Psoas muscle (tissue), 8 donors: ENCODE measurements around the gene KRTAP4-12. TPM values are rescaled to one million over a fixed set of nuclear protein-coding genes. Genes with fewer than 3 reads are reported as not detected.

Experiments used
- ATAC-seq, 4 donors: fragments of 200-7000 bp; cut with Tn5 transposase; one replicate each; pipeline ENCODE4 v1.9.1; 2020; ENCODE audit warnings: moderate library complexity in 3 of 4, mild to moderate bottlenecking in 2 of 4
- DNase-seq, 2 donors: peaks; one replicate each; pipeline ENCODE4 v3.0.0-alpha.2; 2020
- H3K27ac ChIP-seq: fragments of 200-600 bp; one replicate; pipeline ENCODE4 v1.8.0; 2022
- H3K27me3 ChIP-seq, 3 donors: fragments of 200-600 bp in 1 of 3; one replicate each; pipeline versions ENCODE4 v1.6.1 to v1.8.0; 2013 to 2022; ENCODE audit warnings: low read length in 2 of 3, mild to moderate bottlenecking in 2 of 3, moderate library complexity in 1 of 3; ENCODE audit not compliant: insufficient read depth in 3 of 3
- H3K36me3 ChIP-seq, 2 donors: fragments of 200-600 bp in 1 of 2; one replicate each; pipeline versions ENCODE4 v1.6.1 to v1.8.0; 2013 to 2022; ENCODE audit warnings: low read depth in 1 of 2, mild to moderate bottlenecking in 1 of 2, moderate library complexity in 1 of 2; ENCODE audit not compliant: insufficient read depth in 1 of 2
- H3K4me1 ChIP-seq: fragments of 200-600 bp; one replicate; pipeline ENCODE4 v1.8.0; 2022
- H3K4me3 ChIP-seq: fragments of 200-600 bp; one replicate; pipeline ENCODE4 v1.8.0; 2022; ENCODE audit warnings: mild to moderate bottlenecking
- H3K9me3 ChIP-seq: fragments of 200-600 bp; one replicate; pipeline ENCODE4 v1.8.0; 2022
- CTCF ChIP-seq: fragments of 200-600 bp; IDR thresholded peaks from one replicate; pipeline ENCODE4 v1.8.0; 2022; ENCODE audit warnings: antibody characterized with exemption
- WGBS, 3 donors: extraction: QIAGEN DNeasy Blood & Tissue Kit; methylation state at CpG; one replicate each; pipeline versions ENCODE4 v1.1.6 to v1.1.7; 2013; 5-methylcytosine and 5-hydroxymethylcytosine counted together
- intact Hi-C, 2 donors: fragments of 100-400 bp; cut with DNase I; formaldehyde crosslinking; loops; one replicate each; pipeline versions ENCODE4 v1.11.0 to v1.14.2; 2022
- polyA plus RNA-seq, 3 donors: library from polyadenylated mRNA; stranded (reverse); fragments of 200-250 nt; gene quantifications; one replicate each; pipeline ENCODE4 v1.2.3, GENCODE V29; 2013
- total RNA-seq, 4 donors: library from RNA; stranded (reverse); fragmentation: NEBNext Ultra II Directional in 2 of 4; extraction: Animal tissue kit (Norgen Biotek cat#: 25700) in 2 of 4; gene quantifications; one replicate each; pipeline versions ENCODE4 v1.2.1 to v1.2.4, GENCODE V29; 2021 to 2023
- donor health status: healthy with polysubstance abuse.
- donor health status: DM: no; HTN: no; CAD: no; lungs with moderate emphysema.
- donor health status: Bipolar disorder and iron deficiency.
- donor health status: healthy.
- donor health status: DM: yes; HTN: yes; CAD: no.
- donor health status: DM: no; HTN: no; CAD: no.
- donor health status: DM: no; HTN: no; CAD: no.
- donor health status: DM: yes; HTN: yes; CAD: no.

The KRTAP4-12 gene
- total and polyA plus RNA-seq, 7 donors: not detected

- no peaks in the 10 kb centered on the region for H3K4me1 ChIP-seq
- no peaks in the 10 kb centered on the region for H3K9me3 ChIP-seq
- ATAC-seq (no peak), DNase-seq (no peak)
- H3K27me3 ChIP-seq: peaks cover 0 to 3% (median 0%) of the 10 kb centered on the region in 3 donors
- no peak overlapping the region for H3K27ac ChIP-seq
- WGBS, 3 donors: 48 to 61% (median 61%) methylated on average over 4 of the region's 4 CpGs
- no peaks in the 10 kb centered on the region for H3K36me3 ChIP-seq
- TF ChIP-seq CTCF: no peak
- H3K4me3 ChIP-seq: no peak overlapping the region
- intact Hi-C loops: no loop called here
Observed at GRCh38 chr17:41082626-41083025, 41.4 kb downstream of the KRTAP4-12 start.

GRCh38 chr17:41076788-41077187 is 47.2 kb downstream of the KRTAP4-12 start:
- intact Hi-C loops: no loop called here
- H3K4me1 ChIP-seq: no peaks in the 10 kb centered on the region
- ATAC-seq: no peak

GRCh38 chr17:41073676-41074075 is 50.3 kb downstream of the KRTAP4-12 start:
- peaks cover 0 to 7% (median 0%) of the 10 kb centered on the region in 3 donors for H3K27me3 ChIP-seq
- DNase-seq: no peak
- WGBS, 3 donors: 87 to 95% (median 89%) methylated on average over 2 of the region's 2 CpGs
- no peak overlapping the region for H3K27ac ChIP-seq
- H3K4me3 ChIP-seq: no peak overlapping the region
- TF ChIP-seq CTCF: no peak
- no peaks in the 10 kb centered on the region for H3K36me3 ChIP-seq
- intact Hi-C loops: no loop called here
- no peaks in the 10 kb centered on the region for H3K9me3 ChIP-seq
- no peak for ATAC-seq
- no peaks in the 10 kb centered on the region for H3K4me1 ChIP-seq

More at GRCh38 chr17:41076788-41077187, 47.2 kb downstream of the KRTAP4-12 start:
- no peak for DNase-seq
- Histone ChIP-seq H3K27ac (no peak overlapping the region), H3K9me3 (no peaks in the 10 kb centered on the region), H3K27me3 (peaks cover 0 to 7% (median 0%) of the 10 kb centered on the region in 3 donors), H3K36me3 (no peaks in the 10 kb centered on the region), H3K4me3 (no peak overlapping the region)
- TF ChIP-seq CTCF: no peak

Other genes with a start within 250 kb of the KRTAP4-12 start
Only the 30 nearest of the 39 such genes appear.
- gene KRT40, start 139.9 kb downstream of the KRTAP4-12 start, total RNA-seq: not detected
- not detected for gene KRT40, start 139.9 kb downstream of the KRTAP4-12 start, polyA plus RNA-seq
- gene KRTAP3-3, start 130.0 kb downstream of the KRTAP4-12 start, total RNA-seq: not detected
- gene KRTAP3-3, start 130.0 kb downstream of the KRTAP4-12 start, polyA plus RNA-seq: not detected
- gene KRTAP3-2, start 124.3 kb downstream of the KRTAP4-12 start, total RNA-seq: not detected
- not detected for gene KRTAP3-2, start 124.3 kb downstream of the KRTAP4-12 start, polyA plus RNA-seq
- not detected for gene KRTAP3-1, start 115.1 kb downstream of the KRTAP4-12 start, total RNA-seq
- not detected for gene KRTAP3-1, start 115.1 kb downstream of the KRTAP4-12 start, polyA plus RNA-seq
- gene KRTAP1-5, start 97.0 kb downstream of the KRTAP4-12 start, total RNA-seq: not detected
- not detected for gene KRTAP1-5, start 97.0 kb downstream of the KRTAP4-12 start, polyA plus RNA-seq
- not detected for gene KRTAP1-4, start 94.0 kb downstream of the KRTAP4-12 start, total RNA-seq
- not detected for gene KRTAP1-4, start 94.0 kb downstream of the KRTAP4-12 start, polyA plus RNA-seq
- gene KRTAP1-3, start 89.3 kb downstream of the KRTAP4-12 start, total RNA-seq: not detected
- gene KRTAP1-3, start 89.3 kb downstream of the KRTAP4-12 start, polyA plus RNA-seq: not detected
- not detected for gene KRTAP1-1, start 82.7 kb downstream of the KRTAP4-12 start, total RNA-seq
- not detected for gene KRTAP1-1, start 82.7 kb downstream of the KRTAP4-12 start, polyA plus RNA-seq
- gene KRTAP2-1, start 76.9 kb downstream of the KRTAP4-12 start, total RNA-seq: not detected
- gene KRTAP2-1, start 76.9 kb downstream of the KRTAP4-12 start, polyA plus RNA-seq: not detected
- gene KRTAP2-2, start 69.0 kb downstream of the KRTAP4-12 start, total RNA-seq: not detected
- gene KRTAP2-2, start 69.0 kb downstream of the KRTAP4-12 start, polyA plus RNA-seq: not detected
- not detected for gene KRTAP2-3, start 64.1 kb downstream of the KRTAP4-12 start, total RNA-seq
- gene KRTAP2-3, start 64.1 kb downstream of the KRTAP4-12 start, polyA plus RNA-seq: not detected
- gene KRTAP2-4, start 58.3 kb downstream of the KRTAP4-12 start, total RNA-seq: not detected
- not detected for gene KRTAP2-4, start 58.3 kb downstream of the KRTAP4-12 start, polyA plus RNA-seq
- not detected for gene KRTAP4-7, start 40.0 kb downstream of the KRTAP4-12 start, total RNA-seq
- gene KRTAP4-7, start 40.0 kb downstream of the KRTAP4-12 start, polyA plus RNA-seq: not detected
- not detected for gene KRTAP4-8, start 26.0 kb downstream of the KRTAP4-12 start, total RNA-seq
- not detected for gene KRTAP4-8, start 26.0 kb downstream of the KRTAP4-12 start, polyA plus RNA-seq
- gene KRTAP4-16, start 22.0 kb downstream of the KRTAP4-12 start, total RNA-seq: not detected
- gene KRTAP4-16, start 22.0 kb downstream of the KRTAP4-12 start, polyA plus RNA-seq: not detected
- not detected for gene KRTAP4-9, start 18.8 kb downstream of the KRTAP4-12 start, total RNA-seq
- gene KRTAP4-9, start 18.8 kb downstream of the KRTAP4-12 start, polyA plus RNA-seq: not detected
- gene KRTAP4-11, start 5.8 kb downstream of the KRTAP4-12 start, total RNA-seq: not detected
- gene KRTAP4-11, start 5.8 kb downstream of the KRTAP4-12 start, polyA plus RNA-seq: not detected
- not detected for gene KRTAP4-6, start 16.4 kb upstream of the KRTAP4-12 start, total RNA-seq
- gene KRTAP4-6, start 16.4 kb upstream of the KRTAP4-12 start, polyA plus RNA-seq: not detected
- not detected for gene KRTAP4-5, start 25.6 kb upstream of the KRTAP4-12 start, total RNA-seq
- not detected for gene KRTAP4-5, start 25.6 kb upstream of the KRTAP4-12 start, polyA plus RNA-seq
- not detected for gene KRTAP4-4, start 36.6 kb upstream of the KRTAP4-12 start, total RNA-seq
- not detected for gene KRTAP4-4, start 36.6 kb upstream of the KRTAP4-12 start, polyA plus RNA-seq
- gene KRTAP4-3, start 44.0 kb upstream of the KRTAP4-12 start, total RNA-seq: not detected
- not detected for gene KRTAP4-3, start 44.0 kb upstream of the KRTAP4-12 start, polyA plus RNA-seq
- not detected for gene KRTAP4-2, start 54.0 kb upstream of the KRTAP4-12 start, total RNA-seq
- gene KRTAP4-2, start 54.0 kb upstream of the KRTAP4-12 start, polyA plus RNA-seq: not detected
- gene KRTAP4-1, start 60.7 kb upstream of the KRTAP4-12 start, total RNA-seq: not detected
- not detected for gene KRTAP4-1, start 60.7 kb upstream of the KRTAP4-12 start, polyA plus RNA-seq
- not detected for gene KRTAP9-1, start 65.7 kb upstream of the KRTAP4-12 start, total RNA-seq
- not detected for gene KRTAP9-1, start 65.7 kb upstream of the KRTAP4-12 start, polyA plus RNA-seq
- not detected for gene KRTAP9-2, start 102.5 kb upstream of the KRTAP4-12 start, total RNA-seq
- gene KRTAP9-2, start 102.5 kb upstream of the KRTAP4-12 start, polyA plus RNA-seq: not detected
- not detected for gene KRTAP9-3, start 108.3 kb upstream of the KRTAP4-12 start, total RNA-seq
- not detected for gene KRTAP9-3, start 108.3 kb upstream of the KRTAP4-12 start, polyA plus RNA-seq
- gene KRTAP9-8, start 113.8 kb upstream of the KRTAP4-12 start, total RNA-seq: not detected
- not detected for gene KRTAP9-8, start 113.8 kb upstream of the KRTAP4-12 start, polyA plus RNA-seq
- gene KRTAP9-4, start 125.5 kb upstream of the KRTAP4-12 start, total RNA-seq: not detected
- gene KRTAP9-4, start 125.5 kb upstream of the KRTAP4-12 start, polyA plus RNA-seq: not detected
- gene KRTAP9-9, start 131.2 kb upstream of the KRTAP4-12 start, total RNA-seq: not detected
- gene KRTAP9-9, start 131.2 kb upstream of the KRTAP4-12 start, polyA plus RNA-seq: not detected
- gene KRTAP9-6, start 141.2 kb upstream of the KRTAP4-12 start, total RNA-seq: not detected
- gene KRTAP9-6, start 141.2 kb upstream of the KRTAP4-12 start, polyA plus RNA-seq: not detected